Gastrocnemius medialis (tissue), 4 donors: ENCODE data around the gene CMC1. TPM values are rescaled to one million over a fixed set of nuclear protein-coding genes. Genes with fewer than 3 reads are reported as not detected.
A peak's percentile ranks its signal among the peaks of the same experiment; 100 is the strongest.
"Not testable (repeated sequence)": the region's sequence is repeated elsewhere in the genome, so short reads cannot be mapped to it uniquely, and the experiment has no call there.

Source experiments
- ATAC-seq, 2 donors: fragments of 150-250 bp; one replicate each; pipeline ENCODE4 v1.9.1; 2016
- DNase-seq, 2 donors: peaks; one replicate each; pipeline ENCODE4 v3.0.0-alpha.2; 2019
- H3K27ac ChIP-seq, 4 donors: fragments of 200-600 bp; sonication (generic); 1 replicate in 1 of 4; 2 replicates in 3 of 4; pipeline ENCODE4 v1.5.1; 2016 to 2018; ENCODE audit warnings: mild to moderate bottlenecking in 2 of 4, moderate library complexity in 1 of 4
- H3K27me3 ChIP-seq, 3 donors: fragments of 200-600 bp; sonication (generic) in 2 of 3; 1 replicate in 1 of 3; 2 replicates in 2 of 3; pipeline versions ENCODE4 v1.5.1 to v1.6.0; 2016 to 2019; ENCODE audit warnings: mild to moderate bottlenecking in 1 of 3, moderate library complexity in 1 of 3
- H3K36me3 ChIP-seq, 2 donors: fragments of 200-600 bp; sonication (generic) in 1 of 2; one replicate each; pipeline ENCODE4 v1.5.1; 2017 to 2018
- H3K4me1 ChIP-seq, 2 donors: fragments of 200-600 bp; sonication (generic) in 1 of 2; one replicate each; pipeline ENCODE4 v1.5.1; 2016 to 2017; ENCODE audit warnings: mild to moderate bottlenecking in 2 of 2
- H3K4me3 ChIP-seq, 4 donors: fragments of 200-600 bp; sonication (generic) in 3 of 4; 1 replicate in 1 of 4; 2 replicates in 3 of 4; pipeline ENCODE4 v1.5.1; 2016 to 2019; ENCODE audit warnings: mild to moderate bottlenecking in 2 of 4
- H3K9me3 ChIP-seq, 3 donors: fragments of 200-600 bp; sonication (generic) in 2 of 3; 1 replicate in 1 of 3; 2 replicates in 2 of 3; pipeline ENCODE4 v1.5.1; 2016 to 2019
- CTCF ChIP-seq, 5 experiments: fragments of 450-650 bp in 3 of 5; fragments of 200-600 bp in 2 of 5; sonication (generic) in 2 of 5; IDR thresholded peaks in 4 of 5; conservative IDR thresholded peaks in 1 of 5; 1 replicate in 4 of 5; 2 replicates in 1 of 5; pipeline ENCODE4 v1.5.1; 2016 to 2019; ENCODE audit warnings: antibody characterized with exemption in 5 of 5, mild to moderate bottlenecking in 3 of 5, moderate library complexity in 3 of 5
- POLR2A ChIP-seq, 2 donors: fragments of 450-650 bp; IDR thresholded peaks; one replicate each; pipeline ENCODE4 v1.6.1; 2017; ENCODE audit warnings: antibody characterized with exemption in 2 of 2, mild to moderate bottlenecking in 2 of 2, moderate library complexity in 2 of 2
- in situ Hi-C, 4 donors: fragments of 200-750 bp; cut with MboI; loops; one replicate each; pipeline versions ENCODE4 v1.15.0 to v1.8.0; 2017; ENCODE audit warnings: low sequenced_read_pairs in 4 of 4
- intact Hi-C: fragments of 100-400 bp; cut with DNase I; formaldehyde crosslinking; loops from one replicate; pipeline ENCODE4 v1.15.1; 2023; ENCODE audit warnings: low total_unique reads
- total RNA-seq, 4 donors: library from RNA; depleted of rRNA; stranded (reverse); fragments of >200 nt; gene quantifications; one replicate each; pipeline versions ENCODE4 v1.1.0 to v1.2.3, GENCODE V29; 2016

CMC1 gene
- 10 to 100 TPM in 3 of 4 donors, 1 to 10 TPM in 1; 2.7 to 27.6 (median 18.4) TPM for total RNA-seq

GRCh38 chr3:28241221-28242160, at the start of gene CMC1:
TSS of gene CMC1 (plus strand) at chr3:28241619. CDS start at chr3:28241794, 175 bp downstream.
- TF ChIP-seq POLR2A (IDR thresholded peaks at IDR 0.05): peak; percentile 73 to 79
- TF ChIP-seq CTCF (IDR thresholded peaks at IDR 0.05 in 4 of 5, conservative IDR thresholded peaks at IDR 0.05 in 1 of 5): no peak
- intact Hi-C loops: no loop called here
- no peaks in the 10 kb centered on the region for H3K36me3 ChIP-seq

GRCh38 chr3:28198161-28198560, 43.3 kb upstream of the CMC1 start:
- DNase-seq (no peak), ATAC-seq (no peak)
- TF ChIP-seq CTCF (IDR thresholded peaks at IDR 0.05 in 4 of 5, conservative IDR thresholded peaks at IDR 0.05 in 1 of 5) (no peak), POLR2A (IDR thresholded peaks at IDR 0.05) (no peak)
- no peaks in the 10 kb centered on the region for H3K27me3 ChIP-seq
- no peaks in the 10 kb centered on the region for H3K36me3 ChIP-seq
- H3K27ac ChIP-seq: no peak overlapping the region
- no peak overlapping the region for H3K4me3 ChIP-seq
- in situ Hi-C loops (no loop called here), intact Hi-C loops (no loop called here)
- no peaks in the 10 kb centered on the region for H3K4me1 ChIP-seq
- H3K9me3 ChIP-seq: no peaks in the 10 kb centered on the region

More at GRCh38 chr3:28241221-28242160, at the start of gene CMC1:
- in situ Hi-C loops: loop anchor here in 1 of 4 donors (25.0 kb wide), 1 partner anchor 754 kb away; the partner anchor contains the start of gene SLC4A7
- Histone ChIP-seq H3K27ac (peak within 1 kb of the TSS; percentile 78 to 88 (median 83)), H3K27me3 (no peaks in the 10 kb centered on the region), H3K9me3 (no peaks in the 10 kb centered on the region), H3K4me1 (peaks cover 6 to 16% of the 10 kb centered on the region in 2 donors), H3K4me3 (peak within 1 kb of the TSS; percentile 87 to 99 (median 95))
- peak; percentile 95 for DNase-seq
- ATAC-seq: peak; percentile 98 to 99

- DNase-seq (no peak), ATAC-seq (no peak)
- no peaks in the 10 kb centered on the region for H3K4me1 ChIP-seq
- TF ChIP-seq POLR2A (IDR thresholded peaks at IDR 0.05) (no peak), CTCF (IDR thresholded peaks at IDR 0.05 in 4 of 5, conservative IDR thresholded peaks at IDR 0.05 in 1 of 5) (no peak)
- intact Hi-C loops (no loop called here), in situ Hi-C loops (no loop called here)
- H3K36me3 ChIP-seq: no peaks in the 10 kb centered on the region
- H3K27me3 ChIP-seq: no peaks in the 10 kb centered on the region
- H3K27ac ChIP-seq: no peak overlapping the region
- H3K4me3 ChIP-seq: no peak overlapping the region
- H3K9me3 ChIP-seq: no peaks in the 10 kb centered on the region
Observed at GRCh38 chr3:28198974-28199373, 42.4 kb upstream of the CMC1 start.

GRCh38 chr3:28199643-28200042, 41.8 kb upstream of the CMC1 start:
- H3K4me3 ChIP-seq, H3K27ac ChIP-seq, H3K4me1 ChIP-seq, ATAC-seq, H3K27me3 ChIP-seq, intact Hi-C loops, H3K36me3 ChIP-seq, DNase-seq, in situ Hi-C loops, H3K9me3 ChIP-seq: not testable (repeated sequence)

GRCh38 chr3:28200366-28200848, 41.0 kb upstream of the CMC1 start:
- intact Hi-C loops, ATAC-seq, H3K36me3 ChIP-seq, H3K27me3 ChIP-seq, H3K27ac ChIP-seq, in situ Hi-C loops, DNase-seq, H3K4me1 ChIP-seq, H3K9me3 ChIP-seq: not testable (repeated sequence)
- H3K4me3 ChIP-seq: peak overlapping the region in 1 of 4 donors; percentile 6
